Type B pancreatic cell (in vitro differentiated cells): Measurements from ENCODE around the gene UBA5. TPM values are rescaled to one million over a fixed set of nuclear protein-coding genes. Genes with fewer than 3 reads are reported as not detected.

ENCODE experiments used
- DNase-seq: peaks from one replicate; pipeline ENCODE4 v3.0.0; 2021; ENCODE audit warnings: mixed read lengths; ENCODE audit not compliant: unreplicated experiment; ENCODE audit errors: extremely low spot score
- H3K27ac Mint-ChIP-seq: 2 replicates; pipeline ENCODE4 v1.8.0; 2021; ENCODE audit warnings: mild to moderate bottlenecking, mixed read lengths
- H3K27me3 Mint-ChIP-seq: 2 replicates; pipeline ENCODE4 v1.8.0; 2021; ENCODE audit warnings: mixed read lengths
- H3K36me3 Mint-ChIP-seq: 2 replicates; pipeline ENCODE4 v1.8.0; 2021; ENCODE audit warnings: mixed read lengths
- H3K4me1 Mint-ChIP-seq: one replicate; pipeline ENCODE4 v1.8.0; 2021; ENCODE audit warnings: mixed read lengths; ENCODE audit not compliant: unreplicated experiment
- H3K4me3 Mint-ChIP-seq: 2 replicates; pipeline ENCODE4 v1.8.0; 2021; ENCODE audit warnings: mild to moderate bottlenecking, mixed read lengths
- H3K9me3 Mint-ChIP-seq: 2 replicates; pipeline ENCODE4 v1.8.0; 2021; ENCODE audit warnings: mixed read lengths
- CTCF ChIP-seq: fragments of 200-600 bp; sonication (generic); conservative IDR thresholded peaks from 2 replicates; pipeline ENCODE4 v1.5.0; 2021; ENCODE audit warnings: antibody characterized with exemption, mild to moderate bottlenecking
- total RNA-seq: library from RNA; stranded (reverse); gene quantifications from 2 replicates; pipeline ENCODE4 v1.2.1, GENCODE V29; 2021; ENCODE audit warnings: low replicate concordance

Gene UBA5
- total RNA-seq, 1 donor from 2014 or later: 40.6 TPM

GRCh38 chr3:132642539-132642847, 17.6 kb upstream of the UBA5 start:
- no peaks in the 10 kb centered on the region for H3K9me3 Mint-ChIP-seq
- H3K4me3 Mint-ChIP-seq: no peak overlapping the region
- H3K27ac Mint-ChIP-seq: no peak overlapping the region
- H3K36me3 Mint-ChIP-seq: peaks cover 7% of the 10 kb centered on the region
- DNase-seq: no peak
- no peaks in the 10 kb centered on the region for H3K27me3 Mint-ChIP-seq
- H3K4me1 Mint-ChIP-seq: no peaks in the 10 kb centered on the region
- TF ChIP-seq CTCF: peak; percentile 21

- no peak overlapping the region for H3K27ac Mint-ChIP-seq
Measured at GRCh38 chr3:132643366-132643765, 16.8 kb upstream of the UBA5 start.

GRCh38 chr3:132645058-132645457, 15.1 kb upstream of the UBA5 start:
- H3K27ac Mint-ChIP-seq: no peak overlapping the region

More at GRCh38 chr3:132643366-132643765, 16.8 kb upstream of the UBA5 start:
- Mint-ChIP-seq H3K4me1 (no peaks in the 10 kb centered on the region), H3K4me3 (no peak overlapping the region), H3K27me3 (no peaks in the 10 kb centered on the region), H3K36me3 (peaks cover 7% of the 10 kb centered on the region), H3K9me3 (no peaks in the 10 kb centered on the region)
- TF ChIP-seq CTCF: no peak
- DNase-seq: no peak

GRCh38 chr3:132650153-132650552, 10.0 kb upstream of the UBA5 start:
- Mint-ChIP-seq H3K4me1 (no peaks in the 10 kb centered on the region), H3K27me3 (no peaks in the 10 kb centered on the region), H3K9me3 (no peaks in the 10 kb centered on the region), H3K36me3 (no peaks in the 10 kb centered on the region), H3K4me3 (no peak overlapping the region), H3K27ac (no peak overlapping the region)
- no peak for TF ChIP-seq CTCF
- no peak for DNase-seq

More at GRCh38 chr3:132645058-132645457, 15.1 kb upstream of the UBA5 start:
- Mint-ChIP-seq H3K4me3 (no peak overlapping the region), H3K36me3 (no peaks in the 10 kb centered on the region), H3K27me3 (no peaks in the 10 kb centered on the region), H3K9me3 (no peaks in the 10 kb centered on the region), H3K4me1 (no peaks in the 10 kb centered on the region)
- DNase-seq: no peak
- no peak for TF ChIP-seq CTCF

- Mint-ChIP-seq H3K9me3 (no peaks in the 10 kb centered on the region), H3K27ac (no peak overlapping the region), H3K27me3 (no peaks in the 10 kb centered on the region), H3K36me3 (no peaks in the 10 kb centered on the region), H3K4me1 (no peaks in the 10 kb centered on the region), H3K4me3 (no peak overlapping the region)
- no peak for TF ChIP-seq CTCF
- DNase-seq: no peak
Measured at GRCh38 chr3:132652640-132653270, 7.4 kb upstream of the UBA5 start.

GRCh38 chr3:132654190-132654589, 5.9 kb upstream of the UBA5 start:
- no peak for DNase-seq
- Mint-ChIP-seq H3K27me3 (no peaks in the 10 kb centered on the region), H3K4me3 (no peak overlapping the region), H3K27ac (no peak overlapping the region), H3K36me3 (no peaks in the 10 kb centered on the region), H3K4me1 (peaks cover 3% of the 10 kb centered on the region), H3K9me3 (no peaks in the 10 kb centered on the region)
- TF ChIP-seq CTCF: no peak
